BE2C (cell line): ENCODE data around the gene MDM4.

ENCODE experiments used
- DNase-seq: peaks from one replicate; pipeline ENCODE4 v3.0.0-alpha.2; 2020
- H3K27me3 ChIP-seq: fragments of 250-450 bp; sonication (Bioruptor Pico); 2 replicates; pipeline ENCODE4 v1.5.1; 2020; ENCODE audit warnings: mild to moderate bottlenecking
- H3K36me3 ChIP-seq: fragments of 250-450 bp; sonication (Bioruptor Pico); 2 replicates; pipeline ENCODE4 v1.5.1; 2020; ENCODE audit warnings: mild to moderate bottlenecking
- H3K4me1 ChIP-seq: fragments of 250-450 bp; sonication (Bioruptor Pico); 2 replicates; pipeline ENCODE4 v1.5.1; 2020
- H3K4me3 ChIP-seq: 2 replicates; pipeline ENCODE4 v1.5.1; 2011; ENCODE audit warnings: low read depth, low read length
- H3K9me3 ChIP-seq: fragments of 250-450 bp; sonication (Bioruptor Pico); 2 replicates; pipeline ENCODE4 v1.5.1; 2020
- CTCF ChIP-seq: IDR thresholded peaks from 2 replicates; pipeline ENCODE4 v1.5.1; 2012; ENCODE audit warnings: mild to moderate bottlenecking, low read depth, low read length

MDM4 gene

DNA sequence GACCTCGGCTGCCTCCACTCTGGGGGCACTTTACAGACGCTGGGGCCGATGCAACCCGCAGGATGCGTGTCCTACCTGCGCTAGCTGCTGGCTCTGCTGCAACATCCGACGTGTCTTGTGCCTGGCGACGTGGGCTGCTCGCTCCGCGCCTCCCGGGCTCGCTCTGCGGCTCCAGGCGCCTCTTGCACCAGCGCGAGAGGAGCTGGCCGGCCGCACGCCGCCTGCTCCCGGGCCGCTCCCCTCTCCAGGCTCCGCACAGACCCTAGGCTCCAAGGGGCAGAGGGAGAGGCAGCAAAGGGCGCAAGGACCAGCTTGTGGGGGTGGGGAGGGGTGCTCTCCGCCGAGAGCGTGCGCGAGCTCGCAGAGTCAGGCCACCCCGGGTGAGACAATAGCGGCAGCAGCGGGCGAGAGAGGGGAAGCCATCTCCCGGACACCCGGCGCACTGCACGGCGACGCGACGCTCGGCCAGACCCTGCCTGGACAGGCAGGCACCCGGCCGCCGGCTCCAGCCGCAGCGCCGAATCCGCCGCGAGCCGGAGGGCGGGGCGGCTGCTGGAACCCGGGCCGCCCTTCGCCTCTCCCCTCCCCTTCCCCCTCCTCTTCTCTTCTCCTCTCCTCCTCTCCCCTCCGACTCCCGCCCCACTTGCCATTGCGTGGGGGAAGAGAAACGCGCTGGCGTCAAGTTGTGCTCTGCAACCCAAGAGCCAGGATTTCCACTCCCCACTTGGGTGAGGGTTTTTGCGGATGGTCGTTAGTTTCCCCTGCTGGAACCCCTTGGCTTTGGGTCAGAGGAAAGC is 21.7 kb upstream of the MDM4 start, which contains the start of gene PIK3C2B:
Gene PIK3C2B (minus strand): TSS at position 525 of the 797 bp plus-strand sequence. CDS start 25,003 bp downstream, outside the sequence.
- Histone ChIP-seq H3K9me3 (no peaks in the 10 kb centered on the region), H3K4me3 (peak within 1 kb of the TSS; percentile 85), H3K36me3 (no peaks in the 10 kb centered on the region), H3K4me1 (no peaks in the 10 kb centered on the region), H3K27me3 (no peaks in the 10 kb centered on the region)
- peak; percentile 94 for DNase-seq
- TF ChIP-seq CTCF: peak; percentile 45

- H3K27me3 ChIP-seq: no peaks in the 10 kb centered on the region
- H3K4me3 ChIP-seq: peak overlapping the region; percentile 85
- H3K4me1 ChIP-seq: no peaks in the 10 kb centered on the region
- H3K9me3 ChIP-seq: no peaks in the 10 kb centered on the region
- no peaks in the 10 kb centered on the region for H3K36me3 ChIP-seq
- no peak for DNase-seq
- TF ChIP-seq CTCF: no peak
Observed at GRCh38 chr1:204495078-204495753, 21.0 kb upstream of the MDM4 start.

DNA sequence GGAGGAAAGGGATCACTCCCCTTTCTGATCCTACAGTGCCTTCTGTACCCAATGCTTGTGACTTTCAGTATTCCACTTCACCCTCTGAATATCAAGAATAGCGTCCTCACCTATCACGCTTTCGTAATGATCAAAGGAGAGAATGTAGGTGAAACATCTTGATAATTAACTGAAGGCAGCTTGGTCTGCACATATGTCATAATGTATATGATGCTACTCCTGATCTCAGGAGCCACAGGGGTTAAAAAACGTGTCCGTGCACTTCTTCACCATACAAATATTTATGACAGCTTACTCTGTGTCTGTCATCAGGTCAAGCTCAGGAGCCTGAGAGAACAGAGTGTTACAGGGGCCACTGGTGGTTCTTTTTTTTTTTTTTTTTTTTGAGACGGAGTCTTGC is 20.4 kb upstream of the MDM4 start:
- no peaks in the 10 kb centered on the region for H3K36me3 ChIP-seq
- H3K4me1 ChIP-seq: no peaks in the 10 kb centered on the region
- no peak overlapping the region for H3K4me3 ChIP-seq
- no peaks in the 10 kb centered on the region for H3K9me3 ChIP-seq
- no peak for DNase-seq
- TF ChIP-seq CTCF: no peak
- H3K27me3 ChIP-seq: no peaks in the 10 kb centered on the region

- no peak for DNase-seq
- Histone ChIP-seq H3K4me3 (no peak overlapping the region), H3K4me1 (no peaks in the 10 kb centered on the region), H3K9me3 (no peaks in the 10 kb centered on the region), H3K27me3 (no peaks in the 10 kb centered on the region), H3K36me3 (no peaks in the 10 kb centered on the region)
- no peak for TF ChIP-seq CTCF
Observed at GRCh38 chr1:204498981-204499380, 17.2 kb upstream of the MDM4 start.

DNA sequence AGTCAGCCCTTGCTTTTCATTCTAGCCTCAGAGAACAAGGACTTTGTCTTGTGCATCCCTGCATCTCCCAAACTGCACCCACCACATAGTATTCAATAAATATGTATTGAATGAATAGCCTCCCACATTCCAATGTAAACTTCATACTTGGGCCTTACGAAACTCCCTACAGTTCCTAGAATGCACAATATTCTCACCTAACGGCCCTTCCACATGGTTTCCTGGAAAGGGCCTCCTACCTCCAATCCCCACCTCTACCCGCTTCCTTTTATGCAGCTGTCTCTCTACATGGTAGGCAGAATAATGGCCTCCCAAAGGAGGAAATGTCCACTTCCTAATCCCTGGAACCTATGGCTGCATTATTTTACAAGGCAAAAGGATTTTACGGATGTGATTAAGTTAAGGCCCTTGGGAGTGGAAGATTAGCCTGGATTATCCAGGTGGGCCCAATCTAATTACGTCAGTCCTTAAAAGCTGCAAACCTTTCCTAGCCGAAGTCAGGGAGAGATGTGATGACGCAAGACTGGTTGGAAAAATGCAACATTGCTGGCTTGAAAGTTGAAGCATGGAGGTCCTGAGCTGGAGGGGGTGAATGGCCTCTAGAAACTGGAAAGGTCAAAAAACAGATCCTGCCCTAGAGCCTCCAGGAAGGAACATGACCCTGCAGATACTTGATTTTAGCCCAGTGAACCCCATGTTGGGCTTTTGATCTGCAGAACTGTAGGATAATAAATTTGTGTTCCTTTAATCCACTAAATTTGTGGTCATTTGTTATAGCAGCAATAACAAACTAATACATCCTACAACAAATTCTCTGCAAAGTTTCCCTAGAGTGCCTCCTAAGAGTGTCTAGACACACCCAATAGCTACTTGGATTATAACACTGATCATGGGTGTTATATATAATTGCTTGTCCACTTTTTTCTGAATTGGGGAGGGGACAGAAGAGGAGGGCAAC is 16.4 kb upstream of the MDM4 start:
- Histone ChIP-seq H3K36me3 (no peaks in the 10 kb centered on the region), H3K4me1 (no peaks in the 10 kb centered on the region), H3K9me3 (no peaks in the 10 kb centered on the region), H3K27me3 (no peaks in the 10 kb centered on the region), H3K4me3 (no peak overlapping the region)
- no peak for TF ChIP-seq CTCF
- DNase-seq: no peak
